Stimulated activated naive CD4-positive, alpha-beta T cell treated with Interleukin-2 at 50 U/mL for 16 hours (primary cell): ENCODE data around the gene LIG1.
"Not testable (repeated sequence)": the region's sequence is repeated elsewhere in the genome, so short reads cannot be mapped to it uniquely, and the experiment has no call there.

Source experiments
- DNase-seq: peaks from one replicate; lab custom pipeline; 2025; lab: John Stamatoyannopoulos, UW

Gene LIG1

DNA sequence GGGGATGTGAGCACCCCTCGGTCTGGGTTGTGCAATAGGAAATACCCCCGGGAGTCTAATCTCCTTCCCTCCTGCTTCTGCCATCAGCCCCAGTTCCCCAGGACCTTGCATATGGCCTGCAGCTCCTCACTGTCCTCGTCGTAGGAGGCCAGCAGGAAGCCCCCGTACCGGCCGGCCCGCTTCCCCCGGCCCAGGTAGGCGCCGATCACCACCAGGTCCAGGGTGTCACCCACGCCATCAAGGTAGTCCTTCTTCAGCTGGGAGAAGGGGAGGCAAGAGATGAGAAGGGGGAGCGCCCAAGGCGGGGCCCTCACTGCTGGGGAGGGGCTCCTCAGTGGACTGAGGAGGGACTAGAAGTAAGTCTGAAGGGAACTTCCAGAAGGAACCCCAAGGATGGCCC, 49.1 kb downstream of the LIG1 start:
- no peak for DNase-seq

DNA sequence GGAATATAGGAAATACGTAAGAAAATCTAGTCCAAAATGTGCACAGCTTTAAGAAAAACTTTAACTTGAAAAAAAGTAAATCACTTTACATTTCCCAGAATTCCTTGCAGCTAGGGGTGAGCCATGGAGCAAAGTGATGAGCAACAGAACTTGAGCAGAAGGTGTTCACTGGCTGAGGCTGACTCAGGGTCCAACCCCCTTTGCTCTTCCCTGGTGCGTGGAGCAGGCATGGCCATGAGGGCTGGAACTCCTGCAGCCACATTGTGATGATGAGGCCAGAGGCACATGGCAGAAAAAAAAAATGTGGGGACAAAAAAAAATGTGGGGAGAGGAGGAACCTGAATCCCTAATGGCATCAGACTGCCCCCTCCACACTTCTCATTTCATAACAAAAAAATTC, 49.6 kb downstream of the LIG1 start:
- DNase-seq, result no peak

DNA sequence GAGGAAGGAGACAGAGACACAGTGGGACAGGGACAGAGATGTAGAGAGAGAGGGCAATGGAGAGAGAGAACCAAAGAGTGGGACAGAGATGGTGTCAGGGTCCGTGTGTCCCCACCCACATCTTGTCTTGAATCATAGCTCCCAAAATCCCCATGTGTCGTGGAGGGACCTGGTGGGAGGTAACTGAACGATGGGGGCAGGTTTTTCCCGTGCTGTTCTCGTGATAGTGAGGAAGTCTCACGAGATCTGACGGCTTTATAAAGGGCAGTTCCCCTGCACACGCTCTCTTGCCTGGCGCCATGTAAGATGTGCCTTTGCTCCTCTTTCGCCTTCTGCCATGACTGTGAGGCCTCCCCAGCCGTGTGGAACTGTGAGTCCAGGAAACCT, 52.0 kb downstream of the LIG1 start:
- no peak for DNase-seq

DNA sequence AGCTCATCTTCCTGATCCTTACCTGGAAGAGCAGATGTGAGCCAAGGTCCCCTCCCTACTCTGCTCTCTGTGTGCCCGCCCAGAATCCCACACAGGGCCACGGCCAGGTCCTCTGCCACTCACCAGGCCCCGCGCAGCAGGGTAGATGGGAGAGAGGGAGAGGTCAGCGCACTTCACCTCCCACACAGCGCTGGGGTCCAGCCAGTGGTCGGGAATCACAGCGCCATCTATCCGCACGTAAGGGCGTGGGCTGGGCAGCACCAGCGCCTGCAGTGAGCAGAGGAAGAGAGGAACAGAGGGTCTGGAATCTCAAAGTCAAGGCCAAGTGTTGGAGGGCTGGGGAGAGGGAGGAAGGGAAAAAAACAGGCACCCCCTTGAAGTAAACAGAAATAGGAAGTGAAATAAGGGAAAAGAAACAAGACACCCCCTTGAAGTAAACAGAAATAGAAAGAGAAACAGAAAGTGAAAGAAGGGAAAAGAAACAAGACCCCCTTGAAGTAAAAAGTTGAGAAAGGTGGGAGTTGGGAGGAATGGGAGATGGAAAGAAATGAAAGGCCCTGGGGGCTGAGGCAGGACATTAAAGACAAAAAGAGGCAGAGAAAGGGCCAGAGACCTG, 52.5 kb downstream of the LIG1 start:
- no peak for DNase-seq

DNA sequence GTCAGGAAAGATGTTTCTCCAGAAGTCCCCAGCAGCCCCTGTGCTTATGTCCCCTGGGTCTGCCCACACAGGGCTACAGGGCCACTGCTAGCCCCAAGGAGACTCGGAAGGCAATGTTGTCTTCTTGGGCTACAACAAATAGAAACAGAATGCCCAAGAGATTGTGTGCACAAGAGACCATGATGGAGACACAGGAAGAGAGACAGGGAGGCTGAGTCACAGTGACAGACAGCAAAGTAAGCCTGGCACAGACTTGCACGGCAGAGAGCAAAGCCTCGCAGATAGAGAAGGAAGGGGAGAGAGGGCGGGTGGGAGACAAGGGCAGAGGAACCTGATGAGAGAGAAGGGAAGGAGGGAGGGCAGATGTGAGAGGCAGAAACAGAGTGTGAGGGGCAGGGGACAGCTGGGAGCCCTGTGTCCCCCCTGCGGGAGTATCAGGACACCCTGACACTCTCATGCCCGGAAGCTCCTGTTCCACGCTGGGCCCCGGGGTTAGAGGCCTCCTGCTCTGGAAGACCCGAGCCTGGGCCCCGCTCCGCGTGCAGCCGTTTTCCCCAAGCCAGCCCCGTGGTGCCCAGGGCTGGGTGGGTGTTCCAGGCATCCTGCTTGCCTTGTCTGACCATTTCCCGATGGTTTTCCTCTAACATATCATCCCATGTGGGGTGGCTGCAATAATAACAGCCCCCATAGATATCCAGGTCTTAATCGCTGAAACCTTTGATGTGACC, 56.8 kb downstream of the LIG1 start:
- no peak for DNase-seq

DNA sequence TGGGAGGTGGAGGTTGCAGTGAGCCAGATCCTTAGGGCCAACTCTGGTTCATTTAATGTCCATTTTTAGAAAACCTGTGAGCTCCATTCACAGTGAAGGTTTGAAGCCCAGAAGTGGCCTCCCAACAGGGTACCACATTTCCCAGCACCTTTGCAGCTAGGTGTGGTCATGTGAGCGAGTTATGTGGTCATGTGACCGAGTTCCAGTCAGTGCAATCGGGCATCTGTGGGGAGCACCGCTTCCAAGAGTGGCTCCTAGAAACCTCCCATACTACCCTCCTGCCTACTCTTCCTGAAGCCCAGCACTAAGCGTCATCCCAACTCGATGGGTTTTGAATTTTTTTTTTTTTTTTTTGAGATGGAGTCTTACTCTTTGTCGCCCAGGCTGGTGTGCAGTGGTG, 58.9 kb downstream of the LIG1 start:
- no peak for DNase-seq

DNA sequence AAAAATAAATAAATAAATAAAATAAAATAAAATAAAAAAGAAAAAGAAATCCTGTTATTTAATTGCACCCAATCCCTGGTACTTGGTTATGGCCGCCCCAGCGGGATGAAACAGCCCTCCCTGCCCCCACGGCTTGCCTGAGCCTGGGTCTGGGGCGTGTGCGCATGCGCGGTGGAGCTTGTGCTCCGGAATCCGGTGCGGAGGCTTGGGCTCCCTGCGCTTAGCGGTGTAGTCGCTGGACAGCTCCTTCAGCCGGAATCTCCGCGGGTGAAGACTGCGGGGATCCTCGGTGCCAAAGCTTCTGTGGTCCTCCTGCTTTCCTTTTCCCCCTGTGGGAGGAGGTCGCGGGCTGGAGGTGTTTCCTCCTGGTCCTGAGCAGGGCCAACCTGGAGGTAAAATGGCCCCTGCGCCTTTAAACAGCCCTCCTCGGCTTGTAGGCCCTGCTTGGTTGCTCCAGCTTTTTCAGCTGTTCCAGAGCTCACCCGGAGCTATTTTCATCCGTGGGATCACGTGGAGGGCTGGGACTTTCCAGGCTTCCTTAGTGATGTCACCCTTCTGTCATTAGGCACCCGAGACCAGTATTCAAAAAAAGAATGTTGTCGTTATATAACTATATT, 59.7 kb downstream of the LIG1 start, which contains the start of gene PLA2G4C:
PLA2G4C (minus strand) TSS at position 468 of the 617 bp plus-strand sequence. CDS start 4,288 bp downstream, outside the sequence.
- peak; percentile 74 for DNase-seq

DNA sequence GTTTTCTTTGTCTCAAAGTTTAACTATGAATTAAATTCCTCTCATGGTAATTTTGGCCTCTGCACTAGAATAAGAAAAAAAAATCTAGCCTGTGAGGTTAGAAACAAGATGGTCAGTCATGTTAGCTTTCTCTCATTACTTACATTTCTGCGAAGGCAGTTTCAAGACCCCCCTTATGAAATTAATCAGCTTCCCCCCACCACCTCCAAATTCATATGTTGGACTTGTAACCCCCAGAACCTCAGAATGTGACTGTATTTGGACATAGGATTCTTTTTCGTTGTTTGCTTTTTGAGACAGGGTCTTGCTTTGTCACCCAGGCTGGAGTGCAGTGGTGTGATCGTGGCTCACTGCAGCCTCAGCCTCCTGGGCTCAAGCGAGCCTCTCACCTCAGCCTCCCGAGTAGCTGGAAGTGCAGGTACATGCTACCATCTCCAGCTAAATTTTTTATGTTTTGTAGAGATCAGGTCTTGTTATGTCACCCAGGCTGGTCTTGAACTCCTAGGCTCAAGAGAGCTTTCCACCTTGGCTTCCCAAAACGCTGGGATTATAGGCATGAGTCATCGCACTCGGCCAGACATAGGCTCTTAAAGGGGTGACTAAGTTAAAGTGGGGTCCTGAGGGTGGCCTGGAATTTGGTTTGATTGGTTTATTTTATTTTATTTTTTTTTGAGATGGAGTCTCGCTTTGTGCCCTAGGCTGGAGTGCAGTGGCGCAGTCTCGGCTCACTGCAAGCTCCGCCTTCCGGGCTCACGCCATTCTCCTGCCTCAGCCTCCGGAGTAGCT, 61.0 kb downstream of the LIG1 start:
- DNase-seq, result no peak

DNA sequence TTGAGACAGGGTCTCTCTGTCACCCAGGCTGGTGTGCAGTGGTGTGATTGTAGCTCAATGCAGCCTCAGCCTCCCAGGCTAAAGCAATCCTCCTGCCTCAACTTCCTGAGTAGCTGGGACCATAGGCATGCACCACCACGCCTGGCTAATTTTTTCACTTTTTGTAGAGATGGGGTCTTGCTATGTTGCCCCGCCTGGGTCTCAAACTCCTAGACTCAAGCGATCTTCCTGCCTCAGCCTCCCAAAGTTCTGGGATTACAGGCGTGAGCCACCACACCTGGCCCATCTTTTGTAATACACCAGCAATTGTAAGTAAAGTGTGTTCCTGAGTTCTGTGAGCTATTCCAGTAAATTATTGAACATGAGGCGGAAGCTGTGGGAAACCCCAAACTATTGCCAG, 66.2 kb downstream of the LIG1 start:
- DNase-seq, result no peak

DNA sequence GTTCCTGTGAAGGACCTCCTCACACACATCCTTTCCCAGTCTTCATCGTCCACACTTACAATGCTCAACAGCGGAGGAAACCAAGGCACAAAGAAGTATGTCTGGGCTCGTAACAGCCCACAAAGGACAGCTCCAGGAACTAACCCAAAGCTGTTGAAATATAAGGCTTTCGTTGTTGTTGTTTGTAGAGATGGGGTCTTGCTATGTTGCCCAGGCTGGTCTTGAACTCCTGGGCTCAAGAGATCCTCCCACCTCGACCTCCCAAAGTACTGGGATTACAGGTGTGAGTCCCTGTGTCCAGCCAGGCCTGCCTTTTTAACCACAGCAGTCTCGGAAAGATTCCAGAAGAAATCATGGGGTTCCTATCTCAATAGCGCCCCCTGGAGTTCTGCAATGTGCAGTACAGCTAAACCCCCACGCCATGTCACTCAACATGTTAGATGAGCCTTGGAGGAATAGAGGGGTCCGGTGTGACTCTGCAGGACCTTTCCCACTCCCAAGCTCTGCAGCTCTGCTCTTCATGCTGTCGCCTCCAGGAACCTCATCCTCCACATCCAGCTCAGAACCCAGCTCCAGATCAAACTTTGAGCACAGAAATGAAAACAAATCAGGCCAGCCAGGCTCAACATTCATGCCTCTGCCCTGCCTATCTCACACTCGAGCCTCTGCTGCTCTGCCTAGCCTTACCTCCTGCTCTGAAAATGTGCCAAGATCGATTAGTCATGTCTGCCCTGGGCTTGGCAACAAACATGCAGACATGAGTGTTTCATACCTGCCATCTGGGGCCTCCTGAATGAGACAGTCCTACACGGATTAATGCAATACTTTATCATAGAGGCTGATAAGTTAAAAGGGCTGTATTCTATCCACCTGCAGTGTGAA, 67.0 kb downstream of the LIG1 start:
- no peak for DNase-seq

DNA sequence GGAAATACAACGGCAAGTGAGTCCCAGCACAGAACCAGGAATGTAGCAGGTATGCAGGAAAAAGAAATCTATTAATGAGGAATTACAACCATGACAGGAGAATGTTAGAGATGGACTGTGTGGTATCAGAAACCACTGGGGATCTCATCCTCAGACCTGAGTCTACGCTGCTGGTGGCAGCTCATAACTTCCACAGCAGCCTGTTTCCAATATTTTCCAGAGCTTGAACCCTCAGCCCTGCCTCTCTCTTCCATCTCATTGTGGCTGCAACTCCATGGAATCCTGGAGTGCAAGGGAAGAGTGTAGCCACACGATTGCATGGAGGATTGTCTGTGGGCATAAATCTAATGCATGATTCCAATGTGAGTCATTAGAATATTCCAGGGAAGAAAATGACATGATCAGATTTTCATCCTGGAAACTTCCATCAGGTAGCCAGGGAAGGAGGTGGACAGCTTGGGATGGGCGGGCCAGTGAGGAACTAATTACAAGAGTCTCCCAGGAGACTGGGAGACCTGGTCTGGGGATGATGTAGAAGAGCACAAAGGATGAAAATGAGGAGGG, 74.5 kb downstream of the LIG1 start:
- DNase-seq, result no peak

DNA sequence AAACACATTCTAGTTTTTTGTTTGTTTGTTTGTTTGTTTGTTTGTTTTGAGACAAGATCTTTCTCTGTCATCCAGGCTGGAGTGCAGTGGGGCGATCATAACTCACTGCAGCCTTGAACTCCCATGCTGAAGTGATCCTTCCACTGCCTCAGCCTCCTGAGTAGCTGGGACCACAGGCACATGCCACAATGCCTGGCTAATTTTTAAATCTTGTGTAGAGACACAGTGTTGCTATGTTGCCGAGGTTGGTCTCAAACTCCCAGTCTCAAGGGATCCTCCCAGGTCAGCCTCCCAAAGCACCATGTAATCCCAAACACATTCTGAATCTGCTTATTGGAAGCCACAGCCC, 75.3 kb downstream of the LIG1 start:
- DNase-seq, result no peak

DNA sequence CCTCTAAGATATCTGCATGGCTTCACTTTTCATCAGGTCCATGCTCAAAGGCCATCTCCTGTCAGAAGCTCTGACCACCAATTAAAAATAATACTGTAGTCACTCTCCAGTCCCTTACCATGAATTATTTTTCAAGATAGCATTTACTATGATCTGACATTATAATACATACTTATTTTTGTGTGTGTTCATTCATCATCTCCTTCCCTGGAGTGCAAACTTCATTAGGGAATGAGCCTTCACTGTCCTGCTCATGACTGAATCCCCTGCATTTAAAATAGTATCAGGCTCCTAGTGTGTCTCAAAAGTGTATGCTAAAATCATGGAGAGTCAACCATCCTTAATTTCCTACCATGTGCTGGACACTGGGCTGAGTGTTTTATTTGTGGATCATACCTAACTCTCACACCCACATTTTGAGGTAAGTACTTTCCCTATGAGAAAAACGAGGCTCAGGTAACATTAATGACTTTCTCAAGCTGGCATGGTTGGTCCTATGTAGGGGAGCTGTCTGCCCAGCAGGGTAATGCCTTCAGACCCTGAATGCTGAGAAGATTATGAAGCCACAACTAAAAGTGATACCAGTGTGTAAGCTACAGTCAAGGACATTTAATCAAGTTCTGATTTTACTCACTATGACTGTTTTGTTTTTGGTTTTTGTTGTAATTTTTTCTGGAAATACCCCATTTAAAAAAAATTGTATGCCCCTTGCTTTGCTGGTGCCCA, 75.9 kb downstream of the LIG1 start:
- no peak for DNase-seq

DNA sequence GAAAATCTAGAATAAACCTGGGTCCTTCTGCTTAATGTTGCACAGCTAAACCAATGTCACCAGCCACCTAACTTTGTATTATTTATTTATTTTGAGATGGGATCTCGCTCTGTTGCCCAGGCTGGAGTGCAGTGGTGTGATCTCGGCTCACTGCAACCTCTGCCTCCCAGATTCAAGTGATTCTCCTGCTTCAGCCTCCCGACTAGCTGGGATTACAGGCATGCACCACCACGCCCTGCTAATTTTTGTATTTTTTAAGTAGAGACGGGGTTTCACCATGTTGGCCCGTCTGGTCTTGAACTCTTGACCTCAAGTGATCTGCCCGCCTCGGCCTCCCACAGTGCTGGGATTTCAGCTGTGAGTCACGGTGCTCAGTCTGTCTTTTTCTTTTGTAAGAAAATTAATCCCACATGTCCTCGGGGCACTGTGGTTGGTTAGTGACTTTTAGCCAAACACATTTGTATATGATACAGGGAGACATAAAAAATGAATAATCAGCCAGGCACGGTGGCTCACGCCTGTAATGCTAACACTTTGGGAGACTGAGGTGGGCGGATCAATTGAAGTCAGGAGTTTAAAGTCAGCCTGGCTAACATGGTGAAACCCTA, 78.9 kb downstream of the LIG1 start:
- not testable (repeated sequence) for DNase-seq

DNA sequence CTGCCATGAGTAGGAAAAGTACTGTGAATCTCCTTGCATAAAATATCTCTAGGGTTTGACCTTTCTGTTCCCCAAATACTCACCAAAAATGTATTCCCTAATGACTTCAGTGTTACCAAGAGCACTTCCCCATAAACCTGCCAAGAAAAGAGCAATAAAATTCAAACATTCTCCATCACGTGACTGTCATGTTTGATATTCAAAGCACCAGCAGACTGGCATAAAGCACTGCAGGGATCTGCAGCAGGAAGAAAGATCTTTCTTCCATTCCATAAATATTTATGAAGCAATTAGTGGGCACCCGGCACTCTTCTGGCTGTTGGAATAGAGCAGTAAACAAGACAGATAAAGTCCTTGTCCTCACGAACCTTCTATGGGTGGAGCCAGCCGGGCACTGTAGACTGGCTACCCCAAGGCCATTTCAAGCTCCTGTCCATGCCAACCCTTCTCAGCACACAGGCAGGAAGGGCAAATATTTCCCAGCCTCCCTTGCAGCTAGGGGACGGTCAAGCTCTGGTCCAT, 79.8 kb downstream of the LIG1 start:
- DNase-seq, result no peak

DNA sequence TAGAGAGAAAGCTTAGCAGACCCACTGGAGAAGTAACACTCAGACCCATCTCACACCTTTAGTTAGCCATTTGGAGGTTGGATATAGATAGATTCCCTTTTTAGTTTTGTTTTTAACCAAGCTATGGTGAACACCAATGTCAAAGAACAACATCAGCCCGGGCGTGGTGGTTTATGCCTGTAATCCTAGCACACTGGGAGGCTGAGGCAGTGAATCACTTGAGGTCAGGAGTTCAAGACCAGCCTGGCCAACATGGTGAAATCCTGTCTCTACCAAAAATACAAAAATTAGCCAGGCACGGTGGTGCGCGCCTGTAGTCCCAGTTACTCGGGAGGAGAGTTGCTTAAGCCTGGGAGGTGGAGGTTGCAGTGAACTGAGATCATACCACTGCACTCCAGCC, 81.2 kb downstream of the LIG1 start:
- not testable (repeated sequence) for DNase-seq

DNA sequence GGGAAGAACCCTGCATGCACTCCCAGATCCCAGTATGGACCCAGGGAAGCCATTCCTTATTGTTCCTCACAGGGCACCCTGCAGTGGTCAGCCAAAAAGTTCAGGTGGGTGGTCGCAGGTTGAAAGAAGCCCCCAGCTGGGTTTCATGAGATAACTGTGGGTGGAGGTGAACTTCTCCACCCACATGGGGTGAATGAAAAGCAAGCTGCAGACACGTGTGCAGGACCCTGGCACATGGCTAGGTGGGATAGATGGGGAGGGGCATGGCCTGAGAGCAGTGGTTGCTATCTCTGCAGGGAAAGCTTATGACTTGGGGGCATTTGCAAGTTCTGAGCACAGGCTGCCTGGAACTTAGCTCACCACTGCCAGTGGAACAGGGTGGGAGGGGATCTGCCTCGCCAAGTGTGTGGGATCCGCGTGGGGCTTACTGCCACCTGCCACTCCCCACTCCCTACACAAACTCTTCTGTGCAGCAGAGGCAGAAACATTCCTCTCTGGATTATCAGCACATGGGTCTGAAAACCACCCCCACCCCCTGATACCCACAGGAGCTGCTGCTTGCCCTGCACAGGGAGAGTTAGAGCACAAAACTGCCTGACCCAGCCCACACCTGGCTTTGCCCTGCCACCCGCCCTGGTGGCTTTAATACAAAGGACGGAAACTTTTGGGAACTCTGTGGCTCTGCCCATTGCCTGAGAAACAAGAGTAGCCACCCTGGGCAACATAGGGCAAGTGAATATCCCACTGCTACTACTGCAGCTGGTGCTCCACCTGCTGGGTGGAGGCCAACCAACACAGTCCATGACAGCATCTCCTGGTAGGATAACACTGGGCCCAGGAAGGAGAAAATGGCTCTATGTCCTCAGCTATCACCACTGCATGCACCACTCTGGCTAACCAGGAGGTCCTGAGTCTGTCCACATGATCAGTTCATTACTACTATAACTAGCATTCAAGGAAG, 84.0 kb downstream of the LIG1 start:
- DNase-seq, result no peak

DNA sequence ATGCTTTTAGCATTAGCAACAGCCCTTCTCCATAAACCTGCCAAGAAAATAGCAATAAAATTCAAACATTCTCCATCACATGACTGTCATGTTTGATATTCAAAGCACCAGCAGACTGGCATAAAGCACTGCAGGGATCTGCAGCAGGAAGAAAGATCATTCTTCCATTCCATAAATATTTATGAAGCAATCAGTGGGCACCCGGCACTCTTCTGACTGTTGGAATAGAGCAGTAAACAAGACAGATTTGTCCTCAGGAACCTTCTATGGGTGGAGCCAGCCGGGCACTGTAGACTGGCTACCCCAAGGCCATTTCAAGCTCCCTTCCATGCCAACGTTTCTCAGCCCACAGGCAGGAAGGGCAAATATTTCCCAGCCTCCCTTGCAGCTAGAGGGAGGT, 85.1 kb downstream of the LIG1 start:
- DNase-seq, result no peak

DNA sequence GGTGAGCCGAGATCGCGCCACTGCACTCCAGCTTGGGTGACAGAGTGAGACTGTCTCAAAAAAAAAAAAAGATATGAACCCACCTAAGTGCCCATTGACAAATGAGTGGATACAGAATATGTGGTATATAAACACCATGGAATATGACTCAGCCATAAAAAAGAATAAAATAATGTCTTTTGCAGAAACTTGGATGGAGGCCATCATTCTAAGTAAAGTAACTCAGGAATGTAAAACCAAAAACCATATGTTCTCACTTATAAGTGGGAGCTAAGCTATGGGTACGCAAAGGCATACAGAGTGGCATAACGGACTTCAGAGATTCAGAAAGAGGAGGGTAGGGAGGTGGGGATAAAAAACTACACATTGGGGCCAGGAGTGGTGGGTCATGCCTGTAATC, 89.0 kb downstream of the LIG1 start:
- no peak for DNase-seq
